ENCODE results near the gene EHD2.
A peak's percentile ranks its signal among the peaks of the same experiment; 100 is the strongest.
"Not testable (repeated sequence)": the region's sequence is repeated elsewhere in the genome, so short reads cannot be mapped to it uniquely, and the experiment has no call there.

The EHD2 gene

DNA sequence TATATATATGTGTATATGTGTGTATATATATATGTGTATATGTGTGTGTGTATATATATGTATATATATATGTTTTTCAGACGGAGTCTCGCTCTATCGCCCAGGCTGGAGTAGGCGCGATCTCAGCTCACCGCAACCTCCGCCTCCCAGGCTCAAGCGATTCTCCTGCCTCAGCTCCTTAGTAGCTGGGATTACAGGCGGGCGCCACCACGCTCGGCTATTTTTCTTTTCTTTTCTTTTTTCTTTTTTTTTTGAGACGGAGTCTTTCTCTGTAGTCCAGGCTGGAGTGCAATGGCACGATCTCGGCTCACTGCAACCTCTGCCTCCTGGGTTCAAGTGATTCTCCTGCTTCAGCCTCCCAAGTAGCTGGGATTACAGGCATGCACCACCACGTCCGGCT is 32.9 kb downstream of the EHD2 start:
- Mint-ChIP-seq H3K4me1 (peaks cover 47% of the 10 kb centered on the region), H3K36me3 (peaks cover 13% of the 10 kb centered on the region), H3K4me3 (peak overlapping the region; percentile 100), H3K27ac (peak overlapping the region; percentile 100)
- H3K9me3 Mint-ChIP-seq, H3K27me3 Mint-ChIP-seq: not testable (repeated sequence)

DNA sequence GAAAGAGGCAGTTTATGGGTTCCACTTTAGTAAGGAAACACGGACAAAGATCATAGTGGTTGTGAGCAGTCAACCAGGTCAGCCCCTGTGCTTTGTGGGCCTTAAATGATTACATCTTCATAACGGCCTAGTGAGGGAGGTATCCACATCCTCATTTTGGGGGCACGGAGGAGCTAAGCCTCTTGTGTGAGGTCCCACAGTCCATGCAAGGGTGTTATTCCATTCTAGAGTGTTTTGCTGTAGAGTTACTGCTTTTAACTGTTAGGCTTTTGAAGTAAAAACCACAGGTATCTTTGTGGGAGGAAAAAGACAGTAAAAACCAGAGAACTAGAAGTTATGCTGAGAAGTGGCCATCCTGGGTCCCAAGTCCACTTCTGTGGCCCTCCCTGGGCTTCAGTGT is 36.1 kb downstream of the EHD2 start:
- H3K4me3 Mint-ChIP-seq = peak overlapping the region; percentile 83
- H3K36me3 Mint-ChIP-seq = peaks cover 16% of the 10 kb centered on the region
- no peaks in the 10 kb centered on the region for H3K27me3 Mint-ChIP-seq
- peaks cover 55% of the 10 kb centered on the region for H3K4me1 Mint-ChIP-seq
- H3K9me3 Mint-ChIP-seq = no peaks in the 10 kb centered on the region
- peak overlapping the region; percentile 89 for H3K27ac Mint-ChIP-seq

DNA sequence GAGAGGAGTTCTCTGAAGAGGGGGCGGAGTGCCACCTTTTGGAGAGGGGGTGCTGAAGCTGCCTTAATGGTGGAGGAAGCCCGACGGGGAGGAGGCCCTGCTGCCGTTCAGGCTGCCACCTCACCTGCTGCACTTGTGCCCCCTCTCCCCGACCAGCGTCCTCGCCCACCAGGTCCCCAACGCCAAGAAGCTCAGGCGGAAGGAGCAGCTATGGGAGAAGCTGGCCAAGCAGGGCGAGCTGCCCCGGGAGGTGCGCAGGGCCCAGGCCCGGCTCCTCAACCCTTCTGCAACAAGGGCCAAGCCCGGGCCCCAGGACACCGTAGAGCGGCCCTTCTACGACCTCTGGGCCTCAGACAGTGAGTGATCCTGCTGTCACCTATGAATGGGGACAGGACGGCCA is 37.5 kb downstream of the EHD2 start:
- Mint-ChIP-seq H3K36me3 (peaks cover 13% of the 10 kb centered on the region), H3K9me3 (no peaks in the 10 kb centered on the region), H3K27ac (no peak overlapping the region), H3K4me3 (no peak overlapping the region), H3K27me3 (no peaks in the 10 kb centered on the region), H3K4me1 (peaks cover 46% of the 10 kb centered on the region)

DNA sequence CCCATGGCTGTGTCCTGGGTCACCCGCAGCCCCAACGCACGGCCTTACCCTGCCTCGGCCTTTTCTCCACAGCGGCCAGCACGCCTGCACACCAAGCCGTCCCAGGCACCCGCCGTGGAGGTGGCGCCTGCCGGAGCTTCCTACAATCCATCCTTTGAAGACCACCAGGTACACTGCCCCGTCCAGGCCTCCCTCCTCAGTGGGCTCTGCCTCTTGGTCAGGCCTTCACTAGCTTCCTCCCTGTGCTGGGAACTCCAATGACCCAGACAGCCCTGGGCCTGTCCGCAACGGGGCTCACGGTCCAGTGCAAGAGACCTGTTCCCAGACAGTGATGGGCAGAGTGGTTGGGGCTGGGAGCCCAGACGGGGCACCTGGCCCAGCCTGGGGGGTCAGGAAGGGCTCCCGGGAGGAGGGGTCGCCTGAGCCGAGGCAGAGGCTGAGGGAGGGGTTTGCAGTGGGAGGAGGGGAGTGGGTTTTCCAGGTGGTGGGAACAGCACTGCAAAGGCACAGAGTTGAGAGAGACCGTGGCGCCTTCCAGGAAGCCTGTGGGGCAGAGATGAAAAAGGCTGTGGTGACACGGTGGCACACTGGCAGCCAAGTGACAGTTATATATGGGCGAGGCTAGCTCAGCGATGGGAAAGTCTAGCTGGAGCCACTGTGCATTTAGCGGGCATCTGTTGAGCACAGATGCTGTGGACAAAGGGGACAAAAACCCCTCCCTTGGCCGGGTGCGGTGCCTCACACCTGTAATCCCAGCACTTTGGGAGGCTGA is 39.4 kb downstream of the EHD2 start:
- no peaks in the 10 kb centered on the region for H3K27me3 Mint-ChIP-seq
- peaks cover 17% of the 10 kb centered on the region for H3K36me3 Mint-ChIP-seq
- peak overlapping the region; percentile 55 for H3K27ac Mint-ChIP-seq
- H3K4me3 Mint-ChIP-seq = no peak overlapping the region
- H3K4me1 Mint-ChIP-seq = peaks cover 38% of the 10 kb centered on the region
- no peaks in the 10 kb centered on the region for H3K9me3 Mint-ChIP-seq

DNA sequence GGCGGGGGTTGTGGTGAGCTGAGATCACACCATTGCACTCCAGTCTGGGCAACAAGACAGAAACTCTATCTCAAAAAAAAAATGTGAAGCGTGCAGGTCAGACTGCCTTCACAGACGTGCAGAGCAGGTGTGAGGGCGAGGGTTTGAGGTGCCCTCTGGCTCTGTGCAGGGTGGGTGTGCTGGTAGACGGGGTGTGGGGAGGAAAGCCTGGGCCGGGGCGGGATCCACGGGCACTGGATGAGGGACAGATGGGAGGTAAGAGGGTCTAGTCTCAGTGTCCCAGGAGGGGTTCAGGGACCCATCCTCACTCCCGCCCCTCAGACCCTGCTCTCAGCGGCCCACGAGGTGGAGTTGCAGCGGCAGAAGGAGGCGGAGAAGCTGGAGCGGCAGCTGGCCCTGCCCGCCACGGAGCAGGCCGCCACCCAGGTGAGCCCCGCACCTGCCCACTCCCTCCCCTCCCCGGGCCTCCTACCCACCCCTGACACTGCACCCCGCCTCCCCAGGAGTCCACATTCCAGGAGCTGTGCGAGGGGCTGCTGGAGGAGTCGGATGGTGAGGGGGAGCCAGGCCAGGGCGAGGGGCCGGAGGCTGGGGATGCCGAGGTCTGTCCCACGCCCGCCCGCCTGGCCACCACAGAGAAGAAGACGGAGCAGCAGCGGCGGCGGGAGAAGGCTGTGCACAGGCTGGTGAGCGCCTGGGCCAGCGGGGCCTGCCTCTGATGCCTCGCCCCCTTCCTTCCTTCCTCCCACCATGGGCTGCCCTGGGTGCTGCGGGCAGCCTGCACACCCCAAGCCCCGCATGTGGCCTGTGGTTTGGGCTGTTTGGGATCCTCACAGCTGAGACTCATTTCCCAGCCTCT is 41.2 kb downstream of the EHD2 start:
- H3K36me3 Mint-ChIP-seq = peaks cover 11% of the 10 kb centered on the region
- H3K27ac Mint-ChIP-seq = peak overlapping the region; percentile 17
- no peak overlapping the region for H3K4me3 Mint-ChIP-seq
- peaks cover 22% of the 10 kb centered on the region for H3K4me1 Mint-ChIP-seq
- no peaks in the 10 kb centered on the region for H3K27me3 Mint-ChIP-seq
- H3K9me3 Mint-ChIP-seq = no peaks in the 10 kb centered on the region

DNA sequence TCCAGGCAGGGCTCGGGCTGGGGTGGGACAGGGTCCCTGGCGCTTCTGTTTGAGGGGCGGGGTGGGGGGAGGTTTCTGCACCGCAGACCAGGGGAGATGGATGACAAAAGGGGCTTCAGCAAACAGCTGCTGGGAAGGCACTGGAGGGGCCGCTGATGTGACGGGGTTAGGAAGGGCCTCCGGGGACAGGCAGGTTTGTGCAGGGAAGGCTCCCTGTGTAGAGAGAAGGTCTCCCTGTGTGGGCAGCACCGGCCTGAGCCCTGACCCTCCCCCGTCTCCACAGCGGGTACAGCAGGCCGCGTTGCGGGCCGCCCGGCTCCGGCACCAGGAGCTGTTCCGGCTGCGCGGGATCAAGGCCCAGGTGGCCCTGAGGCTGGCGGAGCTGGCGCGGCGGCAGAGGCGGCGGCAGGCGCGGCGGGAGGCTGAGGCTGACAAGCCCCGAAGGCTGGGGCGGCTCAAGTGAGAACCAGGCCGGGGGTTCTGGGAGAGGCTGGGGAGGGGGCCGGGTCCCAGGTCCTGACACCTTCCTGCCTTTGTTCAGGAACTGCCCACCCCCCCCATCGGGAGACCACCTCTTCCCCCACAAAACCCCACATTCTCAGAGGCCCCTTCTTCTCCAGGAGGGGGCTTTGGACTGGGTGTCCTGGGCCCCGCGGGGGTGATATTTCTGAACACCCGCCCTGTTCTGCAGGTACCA is 42.0 kb downstream of the EHD2 start:
- Mint-ChIP-seq H3K36me3 (peaks cover 11% of the 10 kb centered on the region), H3K9me3 (no peaks in the 10 kb centered on the region), H3K4me1 (peaks cover 18% of the 10 kb centered on the region), H3K27me3 (no peaks in the 10 kb centered on the region), H3K27ac (no peak overlapping the region), H3K4me3 (no peak overlapping the region)

DNA sequence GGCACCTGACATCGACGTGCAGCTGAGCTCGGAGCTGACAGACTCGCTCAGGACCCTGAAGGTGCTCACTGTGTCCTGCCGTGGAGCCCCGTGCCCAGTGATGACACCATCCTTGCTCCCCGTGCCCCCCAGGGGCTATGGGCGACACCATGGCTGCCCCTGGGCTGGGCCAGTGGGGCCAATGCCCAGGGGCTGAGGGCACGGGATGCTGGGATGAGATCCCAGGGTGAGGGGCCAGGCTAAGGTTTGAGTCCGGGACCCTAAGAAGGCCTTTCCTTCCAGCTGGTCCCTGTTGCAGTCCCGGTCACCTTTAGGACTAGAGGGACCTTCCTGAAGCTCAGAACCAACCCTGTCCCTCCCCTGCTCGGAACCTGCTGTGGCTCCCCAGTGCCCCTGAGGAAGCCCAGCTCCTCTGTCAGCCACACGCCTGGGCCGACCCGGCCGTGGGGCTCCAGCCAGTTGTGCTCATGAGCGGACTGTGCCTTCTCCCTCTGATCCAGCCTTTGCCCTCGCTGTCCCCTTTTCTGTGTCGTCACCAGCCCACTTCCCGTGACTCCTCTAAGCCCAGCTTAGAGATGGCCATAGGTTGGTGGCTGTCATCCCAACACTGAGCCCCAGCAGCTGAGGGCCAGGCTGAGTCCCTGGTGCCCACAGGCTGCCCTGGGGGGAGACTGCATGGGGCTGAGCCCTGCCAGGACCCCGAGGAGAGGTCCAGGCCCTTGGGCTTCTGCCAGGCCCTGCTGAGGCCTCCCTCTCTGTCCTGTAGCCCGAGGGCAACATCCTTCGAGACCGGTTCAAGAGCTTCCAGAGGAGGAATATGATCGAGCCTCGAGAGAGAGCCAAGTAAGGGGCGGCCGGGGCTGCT is 42.8 kb downstream of the EHD2 start:
- Mint-ChIP-seq H3K27ac (no peak overlapping the region), H3K27me3 (no peaks in the 10 kb centered on the region), H3K36me3 (peaks cover 11% of the 10 kb centered on the region)

DNA sequence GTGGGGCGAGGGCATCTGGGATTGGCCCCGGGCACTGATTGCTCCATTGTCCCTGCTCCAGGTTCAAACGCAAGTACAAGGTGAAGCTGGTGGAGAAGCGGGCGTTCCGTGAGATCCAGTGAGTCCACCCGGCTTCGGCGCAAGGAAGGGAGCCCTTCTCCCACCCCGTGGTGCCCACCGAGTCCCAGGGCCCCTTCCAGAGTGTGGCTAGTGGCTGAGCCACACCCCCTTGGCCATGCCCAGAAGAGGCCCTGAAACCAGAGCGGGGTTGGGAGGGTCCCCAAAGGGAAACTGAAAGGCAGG is 43.4 kb downstream of the EHD2 start:
- no peak overlapping the region for H3K4me3 Mint-ChIP-seq
- no peak overlapping the region for H3K27ac Mint-ChIP-seq
- H3K27me3 Mint-ChIP-seq = no peaks in the 10 kb centered on the region
- H3K4me1 Mint-ChIP-seq = peaks cover 18% of the 10 kb centered on the region
- no peaks in the 10 kb centered on the region for H3K9me3 Mint-ChIP-seq
- H3K36me3 Mint-ChIP-seq = peaks cover 11% of the 10 kb centered on the region

More for the DNA sequence above, 42.8 kb downstream of the EHD2 start:
- peaks cover 18% of the 10 kb centered on the region for H3K4me1 Mint-ChIP-seq
- H3K9me3 Mint-ChIP-seq = no peaks in the 10 kb centered on the region
- no peak overlapping the region for H3K4me3 Mint-ChIP-seq

DNA sequence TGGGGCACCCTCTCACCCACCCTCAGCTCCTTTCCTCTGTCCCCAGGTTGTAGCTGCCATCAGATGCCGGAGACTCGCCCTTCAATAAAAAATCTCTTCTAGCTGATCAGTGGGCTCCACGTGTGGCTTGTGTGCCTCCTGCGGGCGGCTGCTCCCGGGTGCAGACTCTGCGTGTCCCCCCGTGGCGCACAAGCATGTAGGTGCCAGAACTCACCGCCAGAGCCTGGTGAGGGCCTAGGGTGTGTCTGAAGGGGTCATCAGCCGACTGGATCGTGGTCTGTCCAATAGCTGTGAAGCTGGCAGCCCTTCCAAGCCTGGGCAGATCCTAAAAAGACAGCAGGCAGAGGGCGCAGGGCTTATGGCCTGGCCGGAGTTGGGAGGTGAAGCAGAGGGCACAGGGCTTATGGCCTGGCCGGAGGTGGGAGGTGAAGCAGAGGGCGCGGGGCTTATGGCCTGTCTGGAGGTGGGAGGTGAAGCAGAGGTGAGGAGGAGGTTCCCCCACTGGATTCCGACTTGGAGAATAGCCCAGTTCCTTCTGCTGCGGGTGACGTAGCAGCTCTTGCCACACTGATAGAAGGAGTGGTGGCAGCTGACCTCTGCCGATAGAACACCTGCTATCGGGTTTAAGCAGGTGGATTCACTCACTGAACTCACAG is 43.9 kb downstream of the EHD2 start:
- H3K27me3 Mint-ChIP-seq = no peaks in the 10 kb centered on the region
- no peaks in the 10 kb centered on the region for H3K9me3 Mint-ChIP-seq
- no peak overlapping the region for H3K4me3 Mint-ChIP-seq
- H3K4me1 Mint-ChIP-seq = peaks cover 16% of the 10 kb centered on the region
- H3K36me3 Mint-ChIP-seq = peaks cover 11% of the 10 kb centered on the region
- no peak overlapping the region for H3K27ac Mint-ChIP-seq

DNA sequence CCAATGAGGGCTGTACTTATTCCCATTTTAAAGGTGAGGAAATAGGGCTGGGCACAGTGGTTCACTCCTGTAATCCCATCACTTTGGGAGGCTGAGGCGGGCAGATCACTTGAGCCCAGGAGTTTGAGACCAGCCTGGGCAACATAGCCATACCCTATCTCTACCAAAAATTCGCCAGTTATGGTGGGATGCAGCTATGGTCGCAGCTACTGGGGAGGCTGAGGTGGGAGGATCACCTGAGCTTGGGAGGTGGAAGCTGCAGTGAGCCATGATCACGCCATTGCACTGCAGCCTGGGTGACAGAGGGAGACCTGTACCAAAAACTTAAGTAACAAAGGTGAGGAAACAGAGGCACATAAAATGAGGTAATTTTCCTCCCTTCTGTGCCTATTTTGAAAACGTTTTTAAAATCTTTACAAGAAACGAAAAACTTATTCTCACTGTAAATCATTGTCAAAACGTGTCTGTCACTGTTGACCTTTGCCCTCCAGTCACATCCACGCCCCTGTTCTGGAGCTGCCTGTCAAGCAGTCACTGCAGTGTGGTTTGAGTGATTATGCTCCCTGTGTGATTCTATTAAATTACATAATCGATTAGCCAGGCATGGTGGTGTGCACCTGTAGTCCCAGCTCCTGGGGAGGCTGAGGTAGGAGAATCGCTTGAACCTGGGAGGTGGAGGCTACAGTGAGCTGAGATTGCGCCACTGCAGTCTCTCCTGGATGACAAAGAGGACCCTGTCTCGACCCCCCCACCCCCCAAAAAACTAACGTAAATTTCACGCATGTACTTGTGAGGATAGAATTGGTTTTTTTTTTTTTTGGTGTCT is 44.6 kb downstream of the EHD2 start:
- Mint-ChIP-seq H3K27me3 (no peaks in the 10 kb centered on the region), H3K36me3 (peaks cover 11% of the 10 kb centered on the region), H3K9me3 (no peaks in the 10 kb centered on the region), H3K4me1 (peaks cover 9% of the 10 kb centered on the region), H3K4me3 (no peak overlapping the region), H3K27ac (no peak overlapping the region)

DNA sequence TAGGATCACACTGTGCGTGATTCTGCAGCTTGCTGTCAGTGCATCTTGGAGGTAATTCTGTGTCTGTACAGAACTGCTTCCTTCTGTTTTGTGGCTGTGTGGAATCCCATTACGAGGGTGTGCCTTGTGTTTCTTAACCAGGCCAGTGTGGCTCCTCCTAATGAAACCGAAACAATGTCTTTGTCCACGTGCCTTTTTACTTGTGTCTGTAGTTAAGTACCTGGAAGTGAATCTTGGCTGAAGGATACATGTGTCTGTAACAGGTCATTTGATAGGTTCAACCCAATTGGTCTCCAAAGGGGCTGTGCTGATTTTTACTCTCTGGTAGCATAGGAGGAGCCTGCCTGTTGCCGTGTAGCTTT is 45.2 kb downstream of the EHD2 start:
- H3K27me3 Mint-ChIP-seq = no peaks in the 10 kb centered on the region
- no peak overlapping the region for H3K27ac Mint-ChIP-seq
- no peaks in the 10 kb centered on the region for H3K9me3 Mint-ChIP-seq
- peaks cover 9% of the 10 kb centered on the region for H3K36me3 Mint-ChIP-seq
- peaks cover 5% of the 10 kb centered on the region for H3K4me1 Mint-ChIP-seq
- H3K4me3 Mint-ChIP-seq = no peak overlapping the region

DNA sequence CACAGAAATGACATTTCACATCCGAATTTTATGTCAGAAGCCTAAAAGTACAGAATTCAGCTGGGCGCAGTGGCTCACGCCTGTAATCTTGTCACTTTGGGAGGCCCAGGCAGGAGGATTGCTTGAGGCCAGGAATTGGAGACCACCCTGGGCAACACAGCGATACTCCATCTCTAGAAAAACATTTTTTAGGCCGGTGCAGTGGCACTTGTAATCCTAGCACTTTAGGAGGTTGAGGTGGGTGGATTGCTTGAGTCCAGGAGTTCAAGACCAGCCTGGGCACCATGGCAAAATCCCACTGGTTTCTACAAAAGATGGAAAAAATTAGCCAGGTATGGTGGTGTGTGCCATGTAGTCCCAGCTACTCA is 47.4 kb downstream of the EHD2 start:
- peaks cover 9% of the 10 kb centered on the region for H3K36me3 Mint-ChIP-seq
- no peak overlapping the region for H3K27ac Mint-ChIP-seq
- H3K4me1 Mint-ChIP-seq = no peaks in the 10 kb centered on the region
- H3K27me3 Mint-ChIP-seq = no peaks in the 10 kb centered on the region
- H3K9me3 Mint-ChIP-seq = no peaks in the 10 kb centered on the region
- no peak overlapping the region for H3K4me3 Mint-ChIP-seq

DNA sequence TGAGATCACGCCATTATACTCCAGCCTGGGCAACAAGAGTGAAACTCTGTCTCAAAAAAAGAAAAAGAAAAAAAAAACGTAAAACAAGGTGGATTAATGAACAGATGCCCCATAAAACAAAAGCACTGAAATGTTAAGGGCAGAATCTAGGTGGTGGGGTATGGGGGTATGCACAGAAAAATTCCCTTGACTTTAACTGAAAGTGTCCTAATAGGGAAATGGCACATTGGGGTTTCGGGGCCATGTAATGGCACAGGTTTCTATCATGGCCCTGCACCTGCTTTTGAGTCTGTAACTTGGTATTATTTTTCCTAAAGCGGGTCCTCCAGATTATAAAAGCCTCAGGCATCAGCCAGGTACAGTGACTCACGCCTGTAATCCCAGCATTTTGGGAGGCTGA is 48.3 kb downstream of the EHD2 start:
- no peaks in the 10 kb centered on the region for H3K4me1 Mint-ChIP-seq
- H3K27me3 Mint-ChIP-seq = no peaks in the 10 kb centered on the region
- no peak overlapping the region for H3K4me3 Mint-ChIP-seq
- no peak overlapping the region for H3K27ac Mint-ChIP-seq
- peaks cover 9% of the 10 kb centered on the region for H3K36me3 Mint-ChIP-seq
- no peaks in the 10 kb centered on the region for H3K9me3 Mint-ChIP-seq

DNA sequence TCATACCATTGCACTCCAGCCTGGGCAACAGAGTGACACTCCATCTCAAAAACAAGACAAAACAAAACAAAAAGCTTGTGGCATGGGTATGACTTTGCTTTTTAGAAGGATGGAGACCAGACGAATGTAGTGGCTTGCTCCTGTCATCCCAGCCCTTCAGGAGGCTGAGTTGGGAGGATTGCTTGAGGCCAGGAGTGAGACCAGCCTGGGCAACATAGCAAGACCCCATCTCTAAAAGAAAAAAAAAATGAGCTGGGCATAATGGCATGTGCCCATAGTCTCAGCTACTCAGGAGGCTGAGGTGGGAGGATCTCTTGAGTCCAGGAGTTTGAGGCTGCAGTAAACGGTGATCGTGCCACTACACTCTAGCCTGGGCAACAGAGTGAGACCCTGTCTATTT is 48.9 kb downstream of the EHD2 start:
- Mint-ChIP-seq H3K27me3 (no peaks in the 10 kb centered on the region), H3K36me3 (peaks cover 6% of the 10 kb centered on the region), H3K27ac (no peak overlapping the region), H3K4me3 (no peak overlapping the region), H3K4me1 (no peaks in the 10 kb centered on the region), H3K9me3 (no peaks in the 10 kb centered on the region)

Measured in activated naive CD4-positive, alpha-beta T cell treated with anti-CD3 and anti-CD28 coated beads, Interleukin-2, amount 50 U/mL, for 24 hours (primary cell).